ENCODE data around the gene SLC26A4. TPM values are rescaled to one million over a fixed set of nuclear protein-coding genes. Genes with fewer than 3 reads are reported as not detected.

The SLC26A4 gene
- total and polyA plus RNA-seq, 9 of the 15 experiments (the other 6 are each of a cell fraction or from before 2014, with no cell fraction given) = 0.09 to 1.2 (median 0.33) TPM

- TF ChIP-seq SMAD3 (CRISPR knock-in tag; conservative IDR thresholded peaks at IDR 0.05) (0 out of 2 replicates have a peak, but pooled peaks have one; percentile 31), NR2C1 (IDR thresholded peaks at IDR 0.05) (no peak), NR2C1 (tag; IDR thresholded peaks at IDR 0.05) (no peak), ZNF507 (tag; conservative IDR thresholded peaks at IDR 0.05) (no peak), MCM7 (IDR thresholded peaks at IDR 0.05) (no peak), ZNF121 (CRISPR knock-in tag; conservative IDR thresholded peaks at IDR 0.05) (peak; percentile 84), KAT7 (CRISPR knock-in tag; IDR thresholded peaks at IDR 0.05; ENCODE audit: borderline replicate concordance) (no peak), RREB1 (CRISPR knock-in tag; IDR thresholded peaks at IDR 0.05) (no peak), SLC30A9 (CRISPR knock-in tag; IDR thresholded peaks at IDR 0.05) (no peak), ZNF583 (CRISPR knock-in tag; IDR thresholded peaks at IDR 0.05) (no peak), JUN (IDR thresholded peaks at IDR 0.05; ENCODE audit: borderline replicate concordance, low read depth, low read length) (no peak), JUN (CRISPR knock-in tag; IDR thresholded peaks at IDR 0.05; ENCODE audit: borderline replicate concordance) (no peak), CEBPG (CRISPR knock-in tag; IDR thresholded peaks at IDR 0.05) (no peak), CEBPG (tag; conservative IDR thresholded peaks at IDR 0.05 in 1 of 2, IDR thresholded peaks at IDR 0.05 in 1 of 2) (0 out of 4 replicates have a peak, but pooled peaks of 1 of the 2 experiments have one; percentile 39), ZNF253 (CRISPR knock-in tag; conservative IDR thresholded peaks at IDR 0.05) (no peak), ZNF707 (CRISPR knock-in tag; conservative IDR thresholded peaks at IDR 0.05) (no peak), ARID4B (CRISPR knock-in tag; IDR thresholded peaks at IDR 0.05) (no peak), DEAF1 (CRISPR knock-in tag; IDR thresholded peaks at IDR 0.05) (peak; percentile 84)
Observed at GRCh38 chr7:107725138-107725740, 64.6 kb downstream of the SLC26A4 start (continued).
